Superior temporal gyrus (tissue), 1 donor: ENCODE data around the gene YPEL5.
A peak's percentile ranks its signal among the peaks of the same experiment; 100 is the strongest.

ENCODE experiments used
- DNase-seq: peaks from one replicate; pipeline ENCODE4 v3.0.0-alpha.2; 2016; ENCODE audit errors: extremely low spot score

Gene YPEL5

DNA sequence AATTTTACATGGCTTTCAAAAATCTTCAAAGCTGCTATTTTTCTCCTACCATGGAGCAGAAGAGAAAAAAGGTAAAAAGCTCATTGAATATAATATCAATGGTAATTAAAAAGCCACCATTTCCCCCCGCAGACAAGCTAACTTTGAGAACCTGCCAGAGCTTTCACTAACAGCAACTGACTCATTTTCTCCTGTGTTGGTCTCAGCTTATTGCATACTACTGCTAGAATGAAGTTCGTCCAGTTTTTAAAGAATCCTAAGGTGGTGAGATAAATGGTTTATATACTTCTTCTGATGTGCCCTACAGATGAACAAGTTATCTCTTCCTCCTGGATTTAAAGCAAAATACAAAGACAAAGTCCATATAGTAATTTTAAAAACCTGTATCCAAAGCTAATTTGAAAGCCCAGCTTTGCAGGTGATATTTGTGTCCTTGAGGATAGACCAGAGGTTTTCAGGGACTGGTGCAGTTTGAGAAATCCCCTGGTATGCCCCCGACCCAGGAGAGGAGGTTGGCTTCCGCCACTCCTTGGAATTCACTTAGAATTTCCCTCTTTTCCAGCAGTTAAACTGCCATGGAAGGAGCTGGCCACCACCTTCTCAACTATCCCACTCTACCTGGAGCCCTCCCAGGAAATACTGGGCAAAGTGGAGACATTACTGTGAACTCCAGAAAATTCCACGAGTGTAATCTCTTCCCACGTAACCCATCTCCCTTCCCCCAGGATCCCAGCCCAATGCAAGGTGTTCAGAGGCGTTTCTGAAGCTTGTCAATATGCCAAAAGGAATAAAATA is 17.5 kb downstream of the YPEL5 start:
- no peak for DNase-seq

DNA sequence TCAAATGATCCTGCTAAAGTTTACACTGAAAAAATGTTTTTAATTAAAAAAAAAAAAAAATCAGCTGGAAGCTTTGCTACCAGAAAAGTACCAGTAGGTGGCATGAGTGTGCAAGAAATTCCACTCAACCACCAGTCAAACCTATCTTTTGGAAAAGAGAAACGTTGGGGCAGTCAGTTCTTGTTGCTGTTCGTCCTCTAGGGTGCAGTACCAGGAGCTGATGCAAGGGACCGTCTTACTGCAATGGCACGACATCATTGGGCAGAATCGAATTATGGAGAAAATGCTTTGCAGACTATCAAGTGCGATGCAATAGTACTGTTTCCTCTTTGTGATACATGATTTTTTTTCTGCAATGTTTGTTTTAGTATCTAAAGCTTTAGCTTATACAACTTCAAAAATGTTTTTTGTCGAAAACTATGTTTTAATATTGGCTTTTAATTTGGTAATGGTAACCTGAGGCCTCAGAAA is 18.3 kb downstream of the YPEL5 start:
- DNase-seq, result peak; percentile 89

DNA sequence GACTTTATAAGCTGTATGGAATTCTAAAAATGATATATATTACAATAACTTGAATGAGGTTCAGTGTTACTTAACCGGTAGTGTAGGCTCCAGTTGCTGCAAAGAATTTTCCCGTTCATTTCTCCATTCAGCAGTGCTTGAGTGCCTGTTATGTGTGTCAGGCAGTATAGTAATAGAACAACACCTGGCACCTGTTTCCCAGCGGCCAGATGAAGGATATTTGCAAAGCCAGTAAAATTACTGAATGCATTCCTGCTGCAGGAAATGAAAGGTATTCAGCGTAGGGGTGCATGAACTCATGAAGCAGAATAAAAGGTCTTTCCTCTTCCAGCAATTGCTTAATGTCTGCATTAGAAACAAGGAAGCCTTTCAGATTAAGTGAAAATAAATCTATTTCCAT is 18.8 kb downstream of the YPEL5 start:
- DNase-seq, result no peak

DNA sequence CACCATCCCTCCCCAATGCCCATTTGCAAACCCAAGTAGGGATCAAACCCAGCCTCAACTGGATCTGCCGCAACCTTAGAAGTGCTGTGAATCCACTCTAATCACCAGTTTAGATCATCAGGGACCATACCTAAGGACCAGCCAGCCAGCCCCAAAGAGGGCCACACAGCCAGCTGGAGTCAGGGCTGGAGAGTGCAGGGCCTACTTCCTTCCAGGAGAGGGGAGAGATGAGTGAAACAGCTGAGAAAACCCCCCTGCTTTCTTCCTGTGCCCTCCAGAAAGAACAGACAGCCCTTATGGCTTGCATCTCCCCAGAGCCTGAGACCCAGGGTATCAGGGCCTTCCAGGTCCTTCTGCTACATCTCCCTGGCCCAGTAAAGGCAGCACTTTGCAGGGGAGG is 25.8 kb downstream of the YPEL5 start:
- DNase-seq, result no peak

DNA sequence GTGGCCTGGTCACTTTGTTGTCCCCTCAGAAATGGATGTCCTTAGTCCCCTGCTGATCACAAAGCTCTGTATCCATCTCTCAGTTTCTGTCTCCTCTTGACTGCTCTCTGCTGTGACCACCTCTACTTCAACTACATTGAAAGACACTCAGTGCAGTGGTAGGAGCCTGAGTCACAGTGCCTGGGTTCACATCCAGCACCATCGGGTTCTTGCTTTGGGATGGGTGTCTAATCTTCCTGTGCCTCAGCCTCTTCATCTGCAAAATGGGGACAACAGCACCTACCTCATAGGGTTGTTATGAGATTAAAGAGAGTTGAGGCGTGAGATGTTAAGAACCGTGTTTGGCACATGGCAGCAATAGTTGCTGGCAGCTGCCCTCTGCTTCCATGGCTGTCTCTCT is 30.6 kb downstream of the YPEL5 start:
- DNase-seq, result no peak

DNA sequence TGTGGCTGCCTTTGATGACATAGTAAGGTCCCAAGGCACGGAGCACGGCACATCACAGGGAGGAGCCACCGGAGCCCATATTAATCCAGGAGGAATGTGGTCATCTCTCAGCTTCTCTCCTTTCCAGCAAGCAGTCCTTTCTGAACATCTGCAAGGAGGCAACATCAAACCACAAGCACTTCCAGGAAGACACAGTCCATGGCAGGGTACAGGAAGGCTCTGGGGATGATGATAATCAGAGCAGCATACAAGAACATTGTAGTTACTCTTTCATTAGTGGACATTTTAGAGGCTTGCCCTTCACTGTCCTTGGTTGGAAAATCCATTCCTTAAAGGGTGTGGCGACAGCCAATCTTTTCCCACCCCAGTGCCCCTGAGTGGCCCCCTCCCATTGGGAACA is 31.1 kb downstream of the YPEL5 start:
- DNase-seq, result no peak

DNA sequence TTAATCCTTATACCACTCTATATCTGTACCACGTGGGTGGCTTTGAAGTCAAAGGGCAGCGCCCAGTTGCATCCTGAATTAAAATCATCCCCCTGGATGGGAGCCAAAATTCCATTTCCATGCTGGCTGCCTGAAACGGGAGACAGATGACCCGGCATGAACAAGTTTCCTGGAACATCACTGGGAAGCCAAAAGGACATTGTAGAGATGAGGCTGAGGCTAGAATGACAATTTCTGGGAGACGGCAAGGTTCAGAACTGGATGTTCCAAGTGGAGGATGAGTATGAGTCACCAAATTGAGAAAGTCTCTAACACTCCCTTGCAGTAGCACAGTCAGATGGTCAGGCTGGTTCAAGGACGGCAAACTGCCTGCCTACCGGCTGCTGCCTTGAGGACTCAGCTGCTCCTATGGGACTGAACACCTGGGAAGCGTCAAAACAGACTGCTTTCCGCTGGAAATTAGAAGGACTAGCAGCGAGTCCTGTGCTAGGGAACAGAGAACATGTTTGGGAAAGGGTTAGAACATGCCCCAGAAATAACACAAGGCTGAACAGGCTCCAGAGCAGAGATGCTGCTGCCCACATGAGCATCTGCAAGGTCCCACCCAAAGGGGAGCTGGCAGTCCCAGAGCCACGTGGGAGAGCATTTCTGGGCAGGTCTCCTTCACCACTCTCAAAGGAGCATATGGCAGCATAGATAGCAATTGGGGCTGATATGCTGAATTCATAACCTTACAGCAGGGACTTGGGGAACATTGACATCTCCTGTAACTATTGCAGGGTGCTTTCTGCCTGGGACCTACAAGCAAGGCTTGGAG is 32.0 kb downstream of the YPEL5 start:
- peak; percentile 46 for DNase-seq

DNA sequence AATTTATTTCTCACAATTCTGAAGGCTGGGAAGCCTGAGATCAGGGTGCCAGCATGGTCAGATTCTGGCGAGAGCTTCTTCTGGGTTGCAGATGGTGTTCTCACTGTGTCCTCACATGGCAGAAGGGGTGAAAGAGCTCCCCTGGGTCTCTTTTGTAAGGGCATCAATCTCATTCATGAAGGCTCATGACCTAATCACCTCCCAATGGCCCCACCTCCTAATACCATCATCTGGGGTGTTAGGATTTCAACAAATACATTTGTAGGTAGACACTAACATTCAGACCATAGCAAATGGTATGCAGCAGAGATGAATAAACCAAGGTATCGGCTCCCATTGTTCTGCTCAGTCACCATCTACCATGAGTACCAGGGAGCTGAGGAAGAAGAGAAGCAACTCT is 32.7 kb downstream of the YPEL5 start:
- DNase-seq, result no peak

DNA sequence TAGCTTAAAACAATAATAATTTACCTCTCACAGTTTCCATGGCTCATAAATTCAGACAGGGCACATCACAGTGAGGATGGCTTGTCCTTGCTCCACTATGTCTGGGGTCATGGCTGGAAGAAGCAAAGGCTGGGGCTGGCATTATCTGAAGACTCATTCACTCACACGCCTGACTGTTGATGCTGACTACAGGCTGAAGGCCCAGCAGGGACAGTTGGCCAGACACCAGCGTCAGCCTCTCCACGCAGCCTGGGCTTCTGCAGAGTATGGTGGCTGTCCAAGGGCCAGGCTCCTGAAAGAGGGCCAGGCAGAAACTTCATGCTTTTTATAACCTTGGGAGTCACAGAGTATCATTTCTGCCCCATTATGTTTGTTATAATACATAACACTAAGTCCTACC is 33.4 kb downstream of the YPEL5 start:
- no peak for DNase-seq

DNA sequence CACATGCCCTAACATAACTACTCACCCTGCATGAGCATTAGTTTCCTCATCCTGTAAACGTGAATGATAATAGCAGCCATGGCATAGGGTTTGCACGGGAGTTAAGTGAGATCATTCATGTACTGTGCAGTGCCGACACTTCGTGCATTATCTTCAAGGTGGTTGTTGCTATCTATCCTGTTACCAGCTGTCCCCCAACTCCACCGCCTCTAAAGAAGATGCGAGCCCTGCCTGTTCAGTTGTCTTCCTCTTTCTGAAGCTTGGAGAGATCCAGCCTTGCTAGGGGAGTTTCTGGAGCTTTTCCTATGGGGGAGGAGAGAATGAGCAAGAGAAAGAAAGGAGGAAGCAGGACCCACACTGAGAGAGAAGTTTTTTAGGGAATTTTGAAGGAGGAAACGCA is 34.4 kb downstream of the YPEL5 start:
- no peak for DNase-seq

DNA sequence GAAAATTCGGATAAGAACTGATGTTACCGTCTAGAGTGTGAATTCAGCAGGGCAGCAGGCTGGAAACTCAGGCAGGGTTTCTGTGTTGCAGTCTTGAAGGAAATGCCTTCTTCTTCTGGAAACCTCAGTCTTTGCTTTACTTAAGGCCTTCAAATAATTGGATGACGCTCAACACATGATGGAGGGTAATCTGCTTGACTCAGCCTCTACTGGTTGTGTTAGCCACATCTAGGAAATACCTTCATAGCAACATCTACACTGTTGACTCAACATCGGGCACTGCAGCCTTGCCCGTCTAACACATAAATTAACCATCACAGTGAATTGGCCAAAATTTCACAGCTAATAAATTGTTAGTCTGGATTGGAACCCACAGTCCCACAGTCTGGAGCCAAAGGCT is 37.2 kb downstream of the YPEL5 start:
- DNase-seq, result no peak

DNA sequence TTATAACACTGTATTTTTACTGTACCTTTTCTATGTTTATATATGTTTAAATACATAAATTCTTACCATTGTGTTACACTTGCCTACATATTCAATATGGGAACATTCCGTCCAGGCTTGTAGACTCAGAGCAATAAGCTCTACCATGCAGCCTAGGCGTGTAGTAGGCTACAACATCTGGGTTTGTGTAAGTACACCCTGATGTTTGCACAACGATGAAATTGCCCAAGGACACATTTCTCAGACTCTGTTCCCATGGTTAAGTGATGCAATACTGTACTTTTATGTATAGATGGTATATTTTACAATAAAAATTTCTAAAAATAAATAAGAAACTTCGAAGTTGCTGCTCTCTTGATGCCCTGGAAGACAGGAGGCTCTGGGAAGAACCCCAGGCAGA is 38.4 kb downstream of the YPEL5 start:
- no peak for DNase-seq

DNA sequence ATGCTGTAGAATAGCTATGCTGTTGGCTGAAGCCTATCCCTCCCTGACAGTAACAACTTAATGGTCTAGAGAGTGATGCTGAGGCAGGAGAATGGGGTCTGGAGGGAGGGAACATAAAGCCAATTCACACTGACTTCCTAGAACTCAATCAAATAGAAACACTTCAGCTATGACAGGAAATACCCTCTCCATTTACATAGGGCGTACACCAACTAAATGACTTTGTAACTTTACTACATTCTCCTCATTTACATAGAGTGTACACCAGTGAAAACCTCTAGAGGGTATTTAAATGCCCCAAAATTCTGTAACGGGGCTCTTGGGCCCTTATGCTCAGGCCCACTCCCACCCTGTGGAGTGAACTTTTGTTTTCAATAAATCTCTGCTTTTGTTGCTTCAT is 41.5 kb downstream of the YPEL5 start:
- DNase-seq, result no peak

DNA sequence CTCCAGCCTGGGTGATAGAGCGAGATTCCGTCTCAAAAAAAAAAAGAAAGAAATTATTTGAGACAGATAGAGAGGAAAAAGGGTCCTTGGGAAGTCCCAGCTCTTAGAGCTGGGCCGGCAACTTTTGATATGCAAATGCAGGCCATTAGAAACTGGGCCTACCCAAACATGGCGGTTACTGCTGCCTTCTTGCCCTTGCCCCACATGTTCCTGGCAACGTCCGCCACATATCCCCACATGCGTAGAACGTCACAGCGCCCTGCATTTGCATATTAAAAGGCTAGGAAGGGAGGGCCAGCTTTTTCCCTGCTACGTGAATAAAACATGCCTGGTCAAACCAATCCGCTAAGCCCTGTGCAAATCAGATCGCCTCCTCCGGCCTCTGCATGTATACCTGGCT is 43.8 kb downstream of the YPEL5 start:
- no peak for DNase-seq

DNA sequence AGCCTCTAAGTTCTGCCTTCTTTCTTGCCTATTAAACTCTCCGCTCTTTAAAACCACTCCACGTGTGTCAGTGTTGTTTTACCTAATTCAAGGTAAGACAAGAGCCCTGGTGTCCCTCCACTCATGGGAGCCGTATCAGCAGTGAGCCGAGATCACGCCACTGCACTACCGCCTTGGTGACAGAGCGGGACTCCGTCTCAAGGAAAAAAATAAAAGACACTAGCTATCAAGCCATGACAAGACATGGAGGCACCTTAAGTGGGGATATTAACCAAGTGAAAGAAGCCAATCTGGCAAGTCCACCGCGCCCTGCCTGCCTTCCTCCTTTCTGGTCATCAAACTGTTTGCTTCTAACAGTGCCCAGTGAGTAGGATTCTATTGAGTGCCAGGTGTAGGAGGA is 44.3 kb downstream of the YPEL5 start:
- no peak for DNase-seq

DNA sequence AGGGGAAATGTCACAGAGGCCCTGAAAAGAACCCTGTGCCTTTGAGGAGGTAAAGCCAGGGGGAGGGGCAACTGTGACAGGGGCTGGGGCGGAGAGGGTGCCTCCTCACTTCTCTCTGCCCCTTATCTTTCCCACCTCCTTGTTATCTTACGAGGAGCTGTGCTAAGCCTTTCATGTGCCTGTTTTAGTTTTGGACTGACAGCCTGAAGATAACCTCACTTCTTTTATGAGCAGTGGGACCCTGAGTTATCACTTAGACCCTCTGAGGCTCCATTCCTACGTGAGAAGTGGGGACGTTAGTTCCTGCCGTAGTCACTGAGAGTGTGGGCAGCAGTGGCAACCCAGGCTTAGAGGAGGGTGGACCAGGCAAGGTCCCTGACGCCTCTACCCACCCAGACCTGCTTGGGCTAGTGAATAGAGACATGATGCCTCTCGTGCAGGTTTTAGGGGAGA is 45.0 kb downstream of the YPEL5 start:
- DNase-seq, result no peak

DNA sequence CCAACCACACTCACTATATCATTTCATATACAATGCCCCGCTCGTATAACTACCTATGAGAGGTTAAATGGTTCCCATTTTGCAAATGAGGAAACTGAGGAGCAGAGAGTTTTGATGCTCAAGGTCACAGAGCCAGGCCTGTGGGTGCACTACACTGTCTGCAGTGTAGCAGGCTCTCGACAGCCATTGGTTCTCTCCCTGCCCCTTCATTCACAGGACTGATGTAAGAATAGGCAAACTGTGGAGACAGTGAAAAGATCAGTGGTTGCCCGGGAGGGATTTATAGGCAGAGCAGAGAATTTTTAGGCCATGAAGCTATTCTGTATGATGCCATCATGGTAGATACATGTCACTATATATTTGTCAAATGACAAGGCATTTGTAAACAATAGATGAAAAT is 45.5 kb downstream of the YPEL5 start:
- no peak for DNase-seq

DNA sequence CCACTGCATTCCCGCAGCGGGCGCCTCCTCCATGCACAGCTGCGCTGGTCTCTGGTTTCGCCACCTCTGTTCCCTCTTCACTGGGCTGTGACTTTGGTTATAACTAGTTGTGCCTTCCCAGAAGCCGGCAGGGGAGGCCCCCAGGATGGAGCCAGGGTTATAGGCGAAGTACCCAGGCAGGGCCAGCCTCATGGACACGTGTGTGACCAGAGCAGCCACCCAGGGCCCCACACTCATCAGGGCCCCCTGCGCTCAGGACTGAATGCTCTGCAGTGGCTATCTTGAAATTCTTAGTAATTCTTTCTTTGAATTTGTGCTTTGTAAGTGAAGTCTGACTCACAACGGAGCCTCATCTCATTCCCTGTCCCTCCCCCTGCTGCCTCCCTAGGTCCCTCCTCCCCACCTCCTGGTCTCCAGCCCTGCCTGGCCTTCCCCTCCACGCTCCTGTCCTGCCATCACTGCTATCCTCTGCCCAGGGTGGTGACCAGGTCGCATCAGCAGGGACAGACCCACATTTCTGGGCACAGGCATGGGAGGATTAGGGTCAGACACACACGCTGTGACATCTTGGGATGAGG is 46.4 kb downstream of the YPEL5 start:
- no peak for DNase-seq

DNA sequence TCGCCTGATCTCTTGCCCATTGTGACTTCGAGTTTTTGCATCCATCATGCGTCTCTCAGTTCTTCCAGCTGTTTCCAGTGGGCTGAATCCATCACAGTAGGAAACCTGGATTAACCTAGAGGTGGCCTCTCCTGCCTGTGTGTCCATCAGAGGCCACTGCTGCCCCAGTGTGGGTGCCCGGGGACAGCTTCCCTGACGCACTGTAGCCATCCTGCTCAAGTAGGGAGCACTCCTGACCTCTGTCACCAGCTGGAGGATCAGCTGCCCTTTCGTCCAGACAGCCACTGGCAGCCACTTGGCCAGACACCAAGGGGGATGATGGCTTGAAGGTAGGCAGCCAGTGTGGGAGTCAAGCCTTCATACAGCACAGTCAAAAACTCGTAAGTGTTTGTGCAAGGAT is 47.6 kb downstream of the YPEL5 start:
- no peak for DNase-seq

DNA sequence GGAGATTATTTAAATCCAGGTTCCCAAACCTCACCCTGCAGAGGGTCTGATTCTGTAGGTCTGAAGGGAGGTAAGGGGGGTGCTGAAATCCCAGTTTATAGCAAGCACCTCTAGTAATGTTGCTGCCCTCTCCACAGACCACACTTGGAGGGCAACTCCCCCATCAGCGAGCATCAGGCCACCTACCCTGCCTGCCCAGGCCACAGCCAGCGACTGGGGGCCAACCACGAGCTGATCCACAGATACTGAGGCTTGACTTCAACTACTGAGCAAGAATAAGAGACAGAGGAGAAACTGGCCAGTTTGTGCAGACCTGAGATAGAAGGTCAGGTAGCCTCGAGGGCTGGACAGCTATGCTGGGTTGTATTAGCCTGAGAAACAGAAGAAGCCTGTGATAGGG is 48.2 kb downstream of the YPEL5 start:
- DNase-seq, result no peak

DNA sequence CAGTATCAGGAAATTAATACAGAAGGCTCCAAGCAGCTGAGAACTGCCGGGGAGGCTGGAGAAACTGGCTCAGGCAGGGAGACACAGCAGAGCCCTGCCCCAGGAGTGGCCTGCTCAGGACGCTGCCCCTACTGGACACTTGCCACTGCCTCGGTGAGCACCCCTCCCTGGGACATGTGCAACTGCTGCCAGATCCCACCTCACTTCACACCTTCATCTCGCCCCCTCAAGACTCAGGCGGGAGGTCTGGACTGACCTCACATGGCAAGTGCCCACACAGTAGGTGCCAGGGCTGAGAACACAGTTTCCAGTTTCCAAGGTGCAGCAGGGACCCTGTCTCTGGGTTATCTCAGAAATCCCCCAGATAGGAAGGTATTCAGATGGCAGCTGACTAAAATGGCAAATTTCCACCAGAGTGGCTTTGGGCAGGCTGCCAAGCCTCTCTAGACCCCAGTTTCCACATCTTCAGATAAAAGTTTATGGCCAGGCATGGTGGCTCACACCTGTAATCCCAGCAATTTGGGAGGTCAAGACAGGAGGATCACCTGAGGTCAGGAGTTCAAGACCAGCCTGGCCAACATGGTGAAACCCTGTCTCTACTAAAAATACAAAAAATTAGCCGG is 50.9 kb downstream of the YPEL5 start:
- DNase-seq, result no peak

DNA sequence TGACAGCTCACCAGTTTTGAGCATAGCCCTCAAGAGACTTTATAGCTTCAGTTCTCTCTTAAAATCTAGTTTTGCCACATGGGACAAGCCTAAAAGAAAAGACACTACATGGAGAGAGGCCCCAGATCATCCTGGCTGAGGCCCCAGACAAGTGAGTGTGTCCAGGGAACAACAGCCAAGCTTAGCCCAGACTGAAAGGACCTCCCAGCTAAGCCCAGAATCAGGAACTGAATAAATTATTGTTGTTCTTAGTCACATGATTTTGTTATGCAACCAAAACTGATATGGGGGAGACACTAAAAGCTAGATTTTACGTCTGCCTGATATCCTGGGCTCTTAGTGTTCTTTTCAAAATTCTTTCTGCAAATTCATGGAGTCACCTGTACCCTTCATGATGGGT is 55.2 kb downstream of the YPEL5 start:
- peak; percentile 57 for DNase-seq
